IMR-90 (cell line): ENCODE measurements around the gene CCN6. TPM values are rescaled to one million over a fixed set of nuclear protein-coding genes. Genes with fewer than 3 reads are reported as not detected.

ENCODE experiments used
- ATAC-seq: fragments of 200-7000 bp; cut with Tn5 transposase; 2 replicates; pipeline ENCODE4 v1.9.1; 2020; ENCODE audit warnings: low read depth, mild to moderate bottlenecking, moderate library complexity
- BruUV-seq: library from RNA; stranded (reverse); fragments of 400-500 nt; replicated peaks from 2 replicates; lab custom pipeline; 2021; lab: Mats Ljungman, UMichigan
- CTCF ChIA-PET: fragments of 300-600 bp; formaldehyde crosslinking; extraction: SDS; loops from one replicate; lab custom pipeline; 2021; ENCODE audit warnings: antibody characterized with exemption; lab: Yijun Ruan, JAX
- POLR2A ChIA-PET: fragments of 300-600 bp; sonication (Branson Sonifier 250); formaldehyde crosslinking; loops from one replicate; lab custom pipeline; 2022; ENCODE audit warnings: antibody characterized with exemption; ENCODE audit not compliant: unreplicated experiment; lab: Charles Lee
- DNase-seq: peaks from one replicate; pipeline ENCODE4 v3.0.0; 2013
- H2AFZ ChIP-seq: replicated peaks from 2 replicates; pipeline ENCODE3; 2013; ENCODE audit warnings: low read length, mild to moderate bottlenecking; ENCODE audit not compliant: poor library complexity
- H2AK5ac ChIP-seq: 2 replicates; pipeline ENCODE4 v1.6.1; 2013; ENCODE audit warnings: low read depth, low read length, inconsistent platforms
- H2AK9ac ChIP-seq: replicated peaks from 2 replicates; pipeline ENCODE3; 2013; ENCODE audit warnings: mild to moderate bottlenecking, low read depth, low read length, moderate library complexity; ENCODE audit not compliant: poor library complexity
- H2BK120ac ChIP-seq: 2 replicates; pipeline ENCODE4 v1.6.1; 2013; ENCODE audit warnings: low read depth, low read length, inconsistent platforms
- H2BK15ac ChIP-seq: 3 replicates; pipeline ENCODE4 v1.6.1; 2013; ENCODE audit warnings: low read depth, low read length, inconsistent platforms
- H2BK20ac ChIP-seq: 2 replicates; pipeline ENCODE4 v1.6.1; 2013; ENCODE audit warnings: low read depth, mild to moderate bottlenecking, inconsistent platforms, low read length, moderate library complexity
- H2BK5ac ChIP-seq: 2 replicates; pipeline ENCODE4 v1.6.1; 2013; ENCODE audit warnings: mild to moderate bottlenecking, low read depth, low read length, inconsistent platforms; ENCODE audit not compliant: poor library complexity, severe bottlenecking
- H3K14ac ChIP-seq: replicated peaks from 2 replicates; pipeline ENCODE4 v1.6.1; 2013; ENCODE audit warnings: low read depth, low read length, inconsistent platforms
- H3K18ac ChIP-seq: 2 replicates; pipeline ENCODE4 v1.6.1; 2013; ENCODE audit warnings: low read depth, low read length, control low read depth
- H3K23ac ChIP-seq: 2 replicates; pipeline ENCODE4 v1.6.1; 2013; ENCODE audit warnings: low read depth, low read length, inconsistent platforms
- H3K27ac ChIP-seq: 2 replicates; pipeline ENCODE4 v1.5.1; 2013; ENCODE audit warnings: mild to moderate bottlenecking, control low read depth, low read length; ENCODE audit not compliant: insufficient read depth
- H3K27me3 ChIP-seq: 2 replicates; pipeline ENCODE4 v1.6.1; 2013; ENCODE audit warnings: low read length; ENCODE audit not compliant: control insufficient read depth, insufficient read depth
- H3K36me3 ChIP-seq: 2 replicates; pipeline ENCODE4 v1.6.1; 2013; ENCODE audit warnings: low read length, mixed read lengths; ENCODE audit not compliant: control insufficient read depth, insufficient read depth
- H3K4ac ChIP-seq: 2 replicates; pipeline ENCODE4 v1.6.1; 2013; ENCODE audit warnings: low read depth, low read length, inconsistent platforms
- H3K4me1 ChIP-seq: 2 replicates; pipeline ENCODE4 v1.6.1; 2013; ENCODE audit warnings: low read length, mixed read lengths; ENCODE audit not compliant: control insufficient read depth, insufficient read depth
- H3K4me2 ChIP-seq: 2 replicates; pipeline ENCODE4 v1.6.1; 2013; ENCODE audit warnings: low read depth, mild to moderate bottlenecking, control low read depth, low read length, moderate library complexity
- H3K4me3 ChIP-seq: 2 replicates; pipeline ENCODE4 v1.5.1; 2013; ENCODE audit warnings: low read depth, mild to moderate bottlenecking, control low read depth, low read length, moderate library complexity; ENCODE audit not compliant: insufficient read depth
- H3K56ac ChIP-seq: 2 replicates; pipeline ENCODE4 v1.6.1; 2013; ENCODE audit warnings: low read length, inconsistent platforms; ENCODE audit not compliant: insufficient read depth; ENCODE audit errors: extremely low read depth
- H3K79me1 ChIP-seq, 2 experiments: 2 replicates each; pipeline ENCODE4 v1.6.1; 2013; ENCODE audit warnings: low read length in 2 of 2, inconsistent platforms in 1 of 2, low read depth in 1 of 2
- H3K9ac ChIP-seq: 2 replicates; pipeline ENCODE4 v1.6.1; 2013; ENCODE audit warnings: low read depth, low read length, control low read depth
- H3K9me1 ChIP-seq: 2 replicates; pipeline ENCODE4 v1.6.1; 2013; ENCODE audit warnings: low read length, inconsistent platforms; ENCODE audit not compliant: insufficient read depth
- H3K9me3 ChIP-seq: 2 replicates; pipeline ENCODE4 v1.6.1; 2013; ENCODE audit warnings: low read length; ENCODE audit not compliant: control insufficient read depth, insufficient read depth
- H4K20me1 ChIP-seq: 2 replicates; pipeline ENCODE4 v1.6.1; 2013; ENCODE audit warnings: low read length, inconsistent platforms; ENCODE audit not compliant: insufficient read depth
- H4K5ac ChIP-seq: 2 replicates; pipeline ENCODE4 v1.6.1; 2013; ENCODE audit warnings: mild to moderate bottlenecking, low read depth, low read length, control low read depth
- H4K8ac ChIP-seq, 2 experiments: 2 replicates each; pipeline ENCODE4 v1.6.1; 2013; ENCODE audit warnings: low read depth in 2 of 2, low read length in 2 of 2, control low read depth in 1 of 2, inconsistent platforms in 1 of 2
- H4K91ac ChIP-seq: 2 replicates; pipeline ENCODE4 v1.6.1; 2013; ENCODE audit warnings: low read depth, low read length, inconsistent platforms; ENCODE audit not compliant: insufficient read depth
- CEBPB ChIP-seq: IDR thresholded peaks from 2 replicates; pipeline ENCODE4 v1.6.1; 2012; ENCODE audit warnings: low read depth, low read length, improper control_type of control experiment
- CHD1 ChIP-seq: IDR thresholded peaks from 2 replicates; pipeline ENCODE4 v1.6.1; 2012; ENCODE audit warnings: low read depth, low read length, improper control_type of control experiment
- ELK1 ChIP-seq: fragments of 150-350 bp; IDR thresholded peaks from 2 replicates; pipeline ENCODE4 v1.6.1; 2016; ENCODE audit warnings: low read depth, mild to moderate bottlenecking, low read length, moderate library complexity, borderline replicate concordance
- FOS ChIP-seq: fragments of 150-350 bp; IDR thresholded peaks from 2 replicates; pipeline ENCODE4 v1.6.1; 2016; ENCODE audit warnings: low read depth, low read length
- MAFK ChIP-seq: IDR thresholded peaks from 2 replicates; pipeline ENCODE4 v1.6.1; 2012; ENCODE audit warnings: low read depth, low read length, improper control_type of control experiment
- POLR2A ChIP-seq: IDR thresholded peaks from 2 replicates; pipeline ENCODE4 v1.6.1; 2012; ENCODE audit warnings: mild to moderate bottlenecking, low read depth, low read length
- RAD21 ChIP-seq: IDR thresholded peaks from 2 replicates; pipeline ENCODE4 v1.6.1; 2012; ENCODE audit warnings: low read length, improper control_type of control experiment
- RFX5 ChIP-seq: IDR thresholded peaks from 2 replicates; pipeline ENCODE4 v1.8.0; 2012; ENCODE audit warnings: low read depth, mild to moderate bottlenecking, low read length, moderate library complexity
- SMC3 ChIP-seq: fragments of 150-350 bp; IDR thresholded peaks from 2 replicates; pipeline ENCODE4 v1.6.1; 2016; ENCODE audit warnings: low read depth, mild to moderate bottlenecking, antibody characterized with exemption, low read length, moderate library complexity
- WGBS, 2 experiments: methylation state at CpG; one replicate each; pipeline versions ENCODE4 v1.1.5 to v1.1.7; 2013; ENCODE audit warnings: missing lambda C conversion rate in 2 of 2; ENCODE audit not compliant: insufficient read length in 1 of 2; ENCODE audit errors: extremely low coverage in 2 of 2; 5-methylcytosine and 5-hydroxymethylcytosine counted together
- dilution Hi-C: fragments of 300-500 bp; cut with HindIII; formaldehyde crosslinking; loops from one replicate; pipeline ENCODE4 v1.14.3; 2018; ENCODE audit warnings: low sequenced_read_pairs; ENCODE audit not compliant: unreplicated experiment
- in situ Hi-C: fragments of 300-500 bp; cut with MboI; formaldehyde crosslinking; loops from 3 replicates; pipeline ENCODE4 v1.14.3; 2019; ENCODE audit warnings: low sequenced_read_pairs, inconsistent platforms, mixed read lengths
- intact Hi-C: fragments of 100-400 bp; cut with micrococcal nuclease; formaldehyde crosslinking; loops from 2 replicates; pipeline ENCODE4 v1.10.0; 2022
- polyA plus RNA-seq, 3 experiments: library from polyadenylated mRNA; depleted of rRNA; stranded (reverse); fragments of >200 nt; gene quantifications; 2 replicates each; pipeline ENCODE4 v1.2.3, GENCODE V29; 2012; ENCODE audit warnings: low replicate concordance in 1 of 3
- total RNA-seq: library from RNA; depleted of rRNA; stranded (reverse); fragments of >200 nt; gene quantifications from 2 replicates; pipeline ENCODE4 v1.2.3, GENCODE V29; 2012

CCN6 gene
- total and polyA plus RNA-seq, 2 of the 4 experiments (the other 2 are of a cell fraction), result not detected

- no peak overlapping the region for H3K9ac ChIP-seq
- BruUV-seq, result no TSS peak
- no peak overlapping the region for H2BK20ac ChIP-seq
- H3K36me3 ChIP-seq, result no peaks in the 10 kb centered on the region
- H2BK5ac ChIP-seq, result peak overlapping the region; percentile 77
- no peak overlapping the region for H3K14ac ChIP-seq
- ATAC-seq (peak; percentile 66), DNase-seq (peak; percentile 46)
- peak overlapping the region; percentile 47 for H3K4me2 ChIP-seq
- WGBS, 2 experiments, result no CpG with 5 or more reads among the region's 6 CpGs
- H2BK15ac ChIP-seq, result no peak overlapping the region
- H3K9me3 ChIP-seq, result no peaks in the 10 kb centered on the region
- H4K8ac ChIP-seq, result peak overlapping the region in 1 of 2 experiments; percentile 59; a peak in 1 of 4 replicates
- no peaks in the 10 kb centered on the region for H3K9me1 ChIP-seq
- no peak overlapping the region for H3K4ac ChIP-seq
- H3K4me1 ChIP-seq, result peaks cover 4% of the 10 kb centered on the region
- no peaks in the 10 kb centered on the region for H4K20me1 ChIP-seq
- CTCF ChIA-PET, result no interaction called here
- no peak overlapping the region for H3K23ac ChIP-seq
- no peak overlapping the region for H4K91ac ChIP-seq
- in situ Hi-C loops (no loop called here), dilution Hi-C loops (no loop called here), intact Hi-C loops (no loop called here)
- TF ChIP-seq POLR2A (no peak), ELK1 (no peak), CEBPB (no peak), RFX5 (no peak), CHD1 (no peak), FOS (no peak), SMC3 (no peak), RAD21 (no peak), MAFK (peak; percentile 42)
- H3K56ac ChIP-seq, result no peak overlapping the region
- POLR2A ChIA-PET, result interaction anchor here (0.6 kb wide), 1 partner anchor 107 kb away, joined by 3 read pairs; no protein-coding TSS in a partner anchor
- H3K4me3 ChIP-seq, result no peak overlapping the region
- H2AK5ac ChIP-seq, result peak overlapping the region; percentile 67
- peak overlapping the region; percentile 53; the same call in 1 of the 2 replicates for H2BK120ac ChIP-seq
- H3K27ac ChIP-seq, result no peak overlapping the region
- H2AFZ ChIP-seq, result no peak overlapping the region
- H4K5ac ChIP-seq, result no peak overlapping the region
- H3K18ac ChIP-seq, result 0 out of 2 replicates have a peak overlapping the region, but pooled peaks have one; percentile 9
- no peak overlapping the region for H2AK9ac ChIP-seq
- no peaks in the 10 kb centered on the region for H3K27me3 ChIP-seq
- H3K79me1 ChIP-seq, result no peaks in the 10 kb centered on the region
Observed at GRCh38 chr6:112065426-112065986, 11.6 kb downstream of the CCN6 start.
